ENCODE data around the gene ANO7.
A peak's percentile ranks its signal among the peaks of the same experiment; 100 is the strongest.

ANO7 gene

GRCh38 chr2:241188361-241189092 lies at the start of gene ANO7:
ANO7 (plus strand) TSS chr2:241188677; CDS start chr2:241190064, 1,387 bp downstream.
- no peak for DNase-seq (ENCODE audit: low spot score)

DNA sequence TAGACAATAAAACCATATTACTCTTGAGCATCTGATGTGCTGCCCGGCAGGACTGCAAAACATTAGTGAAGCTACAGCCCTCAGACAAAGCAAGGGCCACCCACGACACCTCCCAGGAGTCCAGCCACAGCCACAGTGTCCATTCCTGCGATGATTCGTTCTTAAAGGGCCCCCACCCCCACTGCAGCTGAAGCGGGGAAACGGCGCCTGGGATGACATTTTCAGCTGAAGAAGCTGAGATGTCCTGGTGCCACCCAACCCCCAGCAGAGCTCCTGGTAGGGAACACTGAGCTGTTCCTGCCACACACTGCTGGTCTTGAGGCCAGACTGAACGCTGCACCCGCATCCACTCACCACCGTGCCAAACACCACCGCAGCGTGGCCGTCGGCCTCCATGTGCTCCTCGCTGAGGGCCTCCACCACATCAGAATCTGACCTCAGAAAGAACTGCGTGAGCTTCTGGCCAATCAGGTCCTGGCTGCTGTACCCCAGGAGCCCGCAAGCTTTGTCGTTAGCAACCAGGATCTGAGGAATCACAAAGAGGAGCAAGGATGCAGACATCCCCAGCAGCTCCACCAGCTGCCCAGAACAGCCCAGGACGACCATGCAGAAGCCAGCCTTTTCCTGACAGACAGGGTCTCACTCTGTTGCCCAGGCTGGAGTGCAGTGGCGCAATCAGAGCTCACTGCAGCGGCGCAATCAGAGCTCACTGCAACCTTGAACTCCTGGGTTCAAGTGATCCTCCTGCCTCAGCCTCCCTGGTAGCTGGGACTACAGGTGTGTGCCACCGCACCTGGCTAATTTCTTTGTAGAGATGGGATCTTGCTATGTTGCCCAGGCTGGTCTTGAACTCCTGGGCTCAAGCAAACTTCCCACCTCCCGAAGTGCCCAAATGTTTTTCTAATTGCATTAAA lies 48.7 kb upstream of the ANO7 start:
- DNase-seq (ENCODE audit: low spot score), result no peak

GRCh38 chr2:241140445-241140840 lies 48.0 kb upstream of the ANO7 start:
- DNase-seq (ENCODE audit: low spot score), result no peak

DNA sequence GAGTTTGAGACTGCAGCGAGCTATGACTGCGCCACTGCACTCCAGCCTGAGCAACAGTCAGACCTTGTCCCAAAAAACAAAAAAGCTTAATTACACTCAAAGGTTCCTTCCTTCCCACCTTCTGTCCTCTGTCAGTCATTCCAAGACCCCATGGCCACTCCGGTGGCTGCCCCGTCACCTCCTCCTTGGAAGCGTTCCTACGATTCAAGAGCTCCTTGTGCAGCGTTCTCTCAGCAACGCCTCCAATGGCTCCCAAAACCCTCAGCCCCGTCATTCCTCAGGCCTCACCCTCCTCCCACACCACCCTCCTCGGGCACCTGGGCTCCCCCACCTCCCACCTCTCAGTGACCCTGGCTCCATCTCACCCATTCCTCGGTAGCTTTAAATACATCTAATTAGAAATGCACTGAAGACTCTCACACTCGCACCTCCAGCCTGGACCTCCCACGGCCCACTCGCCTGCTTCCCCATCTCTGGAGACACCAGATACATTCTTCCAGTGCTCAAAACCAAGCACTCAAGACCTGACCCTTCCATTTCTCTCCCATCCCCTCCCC lies 47.2 kb upstream of the ANO7 start:
- DNase-seq (ENCODE audit: low spot score), result no peak

DNA sequence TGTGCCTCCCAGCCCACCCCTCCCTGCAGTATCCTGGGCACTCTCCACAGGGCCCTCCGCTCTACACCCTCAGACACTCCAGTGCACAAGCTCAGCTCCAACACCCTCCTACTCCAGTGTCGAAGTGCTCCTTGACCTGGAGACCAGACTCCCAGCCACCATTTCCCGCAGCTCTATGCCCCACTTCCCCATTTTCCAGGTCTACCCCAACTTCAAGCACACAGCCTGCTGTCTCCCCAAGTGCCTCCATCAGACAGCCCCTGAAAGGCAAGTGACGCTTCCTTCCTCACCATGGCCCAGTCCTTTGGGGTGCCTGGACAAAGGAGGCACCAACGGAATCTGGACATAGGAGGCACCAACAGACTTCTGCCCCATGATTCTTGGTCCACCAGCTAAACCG lies 46.4 kb upstream of the ANO7 start:
- no peak for DNase-seq (ENCODE audit: low spot score)

DNA sequence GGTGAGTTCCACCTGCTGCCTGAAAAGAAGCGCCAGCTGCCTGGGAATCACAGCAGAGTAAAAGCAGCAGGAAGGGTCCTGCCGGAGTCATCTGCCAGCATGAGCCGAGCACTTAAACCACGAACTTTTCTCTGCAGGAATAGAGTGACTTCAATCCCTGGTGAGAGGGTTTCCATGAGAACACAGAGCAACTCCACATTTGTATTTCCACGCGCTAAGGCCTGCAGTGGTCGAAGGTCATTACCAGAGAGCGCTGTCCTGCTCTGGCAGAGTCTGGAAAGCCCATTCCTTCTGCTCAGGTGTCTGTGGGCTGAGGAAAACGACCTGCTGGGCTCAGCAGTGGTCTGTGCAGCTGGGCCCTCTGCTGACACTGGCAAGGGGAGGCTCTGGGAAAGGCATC lies 45.9 kb upstream of the ANO7 start:
- DNase-seq (ENCODE audit: low spot score), result no peak

DNA sequence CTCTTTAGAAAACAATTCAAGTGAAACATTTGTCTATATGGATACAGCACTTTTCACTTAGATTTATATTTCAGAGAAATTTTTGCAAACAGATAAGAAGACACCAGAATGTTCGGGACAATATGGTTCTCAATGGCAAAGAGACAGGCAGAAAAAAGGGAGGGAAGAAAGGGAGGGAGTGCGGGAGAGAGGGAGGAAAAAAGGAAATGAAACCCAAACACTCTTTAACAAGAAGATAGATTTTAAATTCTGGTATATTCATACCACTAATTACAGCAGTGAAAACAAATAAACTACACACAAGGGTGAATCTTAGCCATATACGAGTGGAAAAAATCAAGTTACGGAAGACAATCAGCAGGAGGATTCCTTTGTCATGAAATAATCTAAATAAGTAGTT lies 42.2 kb upstream of the ANO7 start:
- DNase-seq (ENCODE audit: low spot score), result no peak

DNA sequence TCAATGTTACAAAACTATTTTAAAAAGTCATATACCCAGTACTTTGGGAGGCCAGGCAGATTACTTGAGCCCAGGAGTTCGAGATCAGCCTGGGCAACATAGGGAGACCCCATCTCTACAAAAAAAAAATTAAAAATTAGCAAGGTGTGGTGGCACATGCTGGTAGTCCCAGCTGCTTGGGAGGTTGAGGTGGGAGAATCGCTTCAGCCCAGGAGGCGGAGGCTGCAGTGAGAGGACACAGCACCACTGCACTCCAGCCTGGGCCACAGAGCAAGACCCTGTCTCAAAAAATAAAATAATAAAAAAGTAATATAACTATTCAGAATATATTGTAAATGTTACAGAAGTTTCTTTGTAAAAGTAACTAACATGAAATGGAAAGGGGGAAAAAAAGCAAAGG lies 41.1 kb upstream of the ANO7 start:
- no peak for DNase-seq (ENCODE audit: low spot score)

GRCh38 chr2:241148239-241148638 lies 40.2 kb upstream of the ANO7 start:
- no peak for DNase-seq (ENCODE audit: low spot score)

DNA sequence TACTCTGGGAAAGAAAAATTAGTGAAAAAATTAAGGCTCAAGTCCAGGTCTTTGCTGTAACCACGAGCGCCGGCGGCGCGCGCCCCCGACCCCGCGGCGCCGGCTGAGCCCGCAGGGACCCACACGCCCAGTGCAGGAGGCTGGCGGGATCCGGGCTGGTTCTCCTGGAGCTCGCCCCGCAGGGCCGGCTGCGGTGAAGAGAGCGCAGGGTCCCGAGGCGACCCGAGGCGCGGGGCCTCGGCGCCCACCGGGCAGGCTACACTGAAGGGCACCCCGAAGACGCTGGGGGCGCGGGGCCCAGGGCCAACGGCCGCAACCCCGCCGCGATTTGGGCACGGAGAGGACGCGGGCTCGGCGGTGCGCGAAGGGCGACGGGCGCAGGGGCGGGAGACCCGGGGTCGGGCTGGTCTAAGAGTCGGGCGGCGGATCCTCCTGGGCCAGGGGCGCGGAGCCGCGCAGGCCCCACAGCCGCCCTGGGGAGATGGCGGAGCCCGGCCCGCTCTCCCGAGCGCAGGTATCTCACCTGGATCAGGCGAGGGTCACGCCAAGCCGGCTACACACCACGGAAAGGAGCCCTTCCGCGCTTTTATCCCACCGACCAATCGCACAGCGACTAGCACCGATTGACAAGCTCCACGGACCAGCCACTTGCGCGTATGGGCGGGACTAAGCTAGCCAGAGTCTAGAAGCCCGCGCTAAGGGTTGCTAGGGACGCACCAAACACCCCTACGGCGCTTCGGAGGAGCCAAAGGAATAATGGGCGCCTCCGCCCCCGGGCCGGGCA lies 39.4 kb upstream of the ANO7 start, which contains the start of gene PASK:
TSS of gene PASK (minus strand) at position 582 of the 784 bp plus-strand sequence. CDS start 6,440 bp downstream, outside the sequence.
- DNase-seq (ENCODE audit: low spot score), result peak; percentile 97

DNA sequence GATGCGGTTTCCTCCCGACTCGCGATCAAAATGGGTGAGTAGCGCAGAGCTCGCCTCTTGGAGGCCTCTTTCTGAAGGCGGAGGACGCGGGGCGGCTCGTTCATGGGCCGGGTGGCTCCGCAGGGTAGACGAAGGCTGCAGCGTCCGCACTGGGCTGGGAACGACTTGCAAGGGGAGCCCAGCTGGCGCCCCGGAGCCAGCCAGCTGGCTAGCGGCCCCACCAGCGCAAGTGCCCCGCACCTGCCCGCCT lies 38.9 kb upstream of the ANO7 start:
- DNase-seq (ENCODE audit: low spot score), result no peak

DNA sequence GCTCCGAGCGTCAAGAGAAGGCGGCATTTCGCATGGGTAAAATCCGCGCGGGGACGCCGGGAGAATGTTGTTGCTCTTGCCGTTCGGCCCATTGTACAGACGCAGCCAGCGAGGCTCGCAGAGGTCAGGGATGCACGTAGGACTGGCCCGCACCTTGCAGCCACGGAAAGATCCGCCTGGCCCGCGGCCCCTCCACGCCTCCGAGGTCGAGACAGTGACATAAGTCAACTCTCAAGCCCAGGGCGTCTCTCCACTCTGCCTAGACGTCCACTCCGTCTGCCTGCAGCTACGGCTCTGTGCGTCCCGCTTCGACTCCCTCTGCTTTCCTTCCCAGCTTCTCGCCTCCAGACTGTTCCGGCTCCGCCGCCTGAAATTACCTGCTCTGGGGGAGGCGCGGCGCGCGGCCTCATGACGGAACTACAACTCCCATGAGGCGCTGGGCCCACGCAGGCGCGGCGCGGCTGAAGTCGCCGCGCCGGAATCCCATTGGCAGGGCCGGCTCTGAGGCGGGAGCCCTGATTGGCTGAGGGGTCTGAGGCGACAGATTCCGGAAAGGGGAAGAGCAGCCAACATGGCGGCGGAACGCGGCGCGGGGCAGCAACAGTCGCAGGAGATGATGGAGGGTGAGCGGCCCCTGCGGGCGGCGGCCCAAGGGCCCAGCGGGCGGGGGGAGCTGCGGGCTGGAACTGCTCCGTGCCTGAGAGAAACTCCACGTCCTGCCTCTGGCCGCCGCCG lies 38.4 kb upstream of the ANO7 start, which contains the start of gene PPP1R7:
TSS of gene PPP1R7 (plus strand) at position 543 of the 735 bp plus-strand sequence. CDS start at position 572, 29 bp downstream.
- peak; percentile 95 for DNase-seq (ENCODE audit: low spot score)

DNA sequence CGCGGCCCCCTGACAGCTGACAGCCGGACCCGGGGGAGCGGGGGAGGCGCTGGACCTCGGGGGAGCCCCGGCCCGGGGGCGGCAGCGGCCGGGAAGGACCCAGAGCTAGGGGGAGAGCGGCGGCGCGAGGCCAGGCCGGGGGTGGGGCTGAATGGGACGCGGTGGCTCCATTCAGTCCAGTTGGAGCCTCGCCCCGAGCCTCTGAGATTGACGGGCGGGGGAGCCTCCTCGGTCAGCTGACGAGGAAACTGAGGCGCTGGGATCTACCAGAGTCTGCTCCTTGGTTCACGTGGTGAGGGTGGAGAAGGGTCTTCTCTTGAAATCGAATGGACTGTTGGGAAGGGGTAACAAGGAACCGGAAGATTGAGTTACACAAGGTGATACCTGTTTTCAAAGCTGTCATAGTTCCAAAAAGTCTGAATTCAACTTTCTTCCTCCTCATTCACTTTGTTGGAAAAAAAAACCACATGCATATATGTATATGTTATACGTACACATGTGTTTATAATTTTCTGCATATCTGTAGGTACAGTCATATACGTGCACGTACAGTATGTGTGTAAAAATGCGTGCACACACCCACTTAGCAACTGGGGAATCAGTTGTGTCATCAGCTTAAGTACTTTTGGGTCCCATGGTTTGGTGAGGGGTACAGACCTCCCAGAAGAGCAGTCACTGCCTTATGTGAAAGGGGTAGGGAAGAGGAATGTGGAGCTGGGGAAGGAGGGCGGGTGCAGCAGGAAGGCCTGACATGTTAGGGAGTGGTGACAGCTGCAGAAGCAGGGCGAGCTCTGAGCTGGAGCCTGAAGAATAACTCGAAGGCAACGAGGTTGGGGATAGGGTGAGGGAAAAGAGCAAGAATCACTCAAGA lies 37.6 kb upstream of the ANO7 start:
- peak; percentile 42 for DNase-seq (ENCODE audit: low spot score)

DNA sequence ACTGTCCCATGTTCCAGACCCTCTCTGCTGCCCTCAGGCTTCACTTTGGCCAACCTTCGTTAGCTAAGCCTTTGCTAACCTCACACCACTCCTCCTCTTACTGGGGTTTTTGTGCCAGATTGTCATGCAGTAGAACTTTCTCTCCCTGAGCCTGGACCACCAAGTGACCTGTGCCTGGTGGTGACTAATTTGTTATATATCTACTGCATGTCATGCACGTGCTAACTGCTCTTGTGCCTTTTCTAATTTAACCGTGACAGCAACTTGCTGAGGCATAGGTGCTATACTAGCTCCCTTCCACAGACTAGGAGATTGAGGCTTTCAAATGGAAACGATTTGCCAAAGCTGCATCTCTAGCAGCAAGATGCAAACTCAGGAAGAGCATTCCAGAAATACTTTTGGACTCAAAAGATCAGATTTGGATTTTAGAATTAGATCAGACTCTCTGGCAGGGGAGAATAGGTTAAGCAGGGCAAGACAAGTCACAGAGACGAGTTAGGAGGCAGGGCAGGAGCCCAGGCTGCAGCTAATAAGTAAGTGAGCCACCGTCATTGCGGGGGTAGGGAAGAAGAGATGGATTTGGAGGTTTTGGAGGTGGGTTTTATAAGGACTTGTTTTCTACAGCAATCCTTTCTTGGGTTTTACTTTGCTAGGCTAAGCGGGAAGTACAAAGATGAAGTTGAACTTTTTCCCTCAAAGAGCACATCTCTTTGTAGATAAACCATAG lies 36.4 kb upstream of the ANO7 start:
- no peak for DNase-seq (ENCODE audit: low spot score)

DNA sequence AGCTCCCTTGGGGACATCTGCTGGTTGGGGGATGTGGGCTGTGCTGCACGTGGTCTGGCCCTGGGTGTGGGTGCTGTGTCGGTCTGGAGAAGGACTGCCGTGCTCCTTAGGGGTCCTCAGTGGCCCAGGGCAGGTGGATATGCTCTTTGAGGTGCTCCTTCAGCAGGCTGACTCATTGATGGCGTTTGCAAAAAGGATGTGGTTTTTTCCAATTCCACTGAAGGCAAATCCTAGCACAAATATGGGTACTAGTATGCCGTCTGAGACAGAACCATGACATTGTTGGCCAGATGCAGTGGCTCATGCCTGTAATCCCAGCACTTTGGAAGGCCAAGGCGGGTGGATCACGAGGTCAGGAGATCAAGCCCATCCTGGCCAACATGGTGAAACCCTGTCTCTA lies 34.9 kb upstream of the ANO7 start:
- no peak for DNase-seq (ENCODE audit: low spot score)

- DNase-seq (ENCODE audit: low spot score), result peak; percentile 60
Observed at GRCh38 chr2:241154915-241155314, 33.6 kb upstream of the ANO7 start.

- no peak for DNase-seq (ENCODE audit: low spot score)
Observed at GRCh38 chr2:241155936-241156335, 32.5 kb upstream of the ANO7 start.

- peak; percentile 67 for DNase-seq (ENCODE audit: low spot score)
Observed at GRCh38 chr2:241156971-241157441, 31.5 kb upstream of the ANO7 start.

DNA sequence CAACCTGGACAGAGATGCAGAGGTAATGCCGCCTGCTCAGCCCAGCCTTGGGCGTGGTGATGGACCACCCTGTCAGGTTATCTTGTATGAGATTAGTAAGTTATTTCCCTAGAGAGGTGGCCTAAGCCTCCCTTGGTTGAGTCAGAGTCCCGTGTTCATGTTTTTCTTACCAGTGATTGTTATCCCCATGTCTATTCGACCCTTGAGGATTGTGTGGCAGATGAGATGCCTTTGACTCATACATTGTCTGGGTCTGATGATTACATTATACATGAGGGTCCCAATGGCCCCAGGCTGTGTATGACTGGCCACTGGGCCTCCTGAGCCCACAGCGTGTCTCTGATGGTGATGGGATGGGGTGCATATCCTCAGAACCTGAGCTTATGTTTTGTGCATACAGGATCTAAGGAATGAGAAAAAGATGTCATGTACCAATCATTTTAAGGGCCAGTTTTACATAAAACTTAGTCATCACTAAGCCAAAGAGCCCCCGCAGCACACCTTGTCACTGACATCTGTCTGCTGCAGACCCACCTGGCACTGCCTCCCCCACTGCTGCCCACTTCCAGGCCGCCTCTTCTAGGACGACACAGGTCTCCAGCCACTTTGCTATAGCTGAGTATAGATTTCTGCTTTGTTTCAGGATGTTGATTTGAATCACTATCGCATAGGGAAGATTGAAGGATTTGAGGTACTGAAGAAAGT lies 30.5 kb upstream of the ANO7 start:
- no peak for DNase-seq (ENCODE audit: low spot score)
